Pulmonary artery endothelial cell (primary cell): ENCODE measurements around the gene PLEKHF1. TPM values are rescaled to one million over a fixed set of nuclear protein-coding genes. Genes with fewer than 3 reads are reported as not detected.

Source experiments
- DNase-seq: peaks from one replicate; pipeline ENCODE4 v3.0.0-alpha.2; 2011; ENCODE audit warnings: low read depth, low spot score
- total RNA-seq: library from RNA; depleted of rRNA; stranded (reverse); fragments of >200 nt; gene quantifications from 2 replicates; pipeline ENCODE4 v1.2.3, GENCODE V29; 2014

The PLEKHF1 gene
- total RNA-seq, 1 donor from 2014 or later = 11.3 TPM

DNA sequence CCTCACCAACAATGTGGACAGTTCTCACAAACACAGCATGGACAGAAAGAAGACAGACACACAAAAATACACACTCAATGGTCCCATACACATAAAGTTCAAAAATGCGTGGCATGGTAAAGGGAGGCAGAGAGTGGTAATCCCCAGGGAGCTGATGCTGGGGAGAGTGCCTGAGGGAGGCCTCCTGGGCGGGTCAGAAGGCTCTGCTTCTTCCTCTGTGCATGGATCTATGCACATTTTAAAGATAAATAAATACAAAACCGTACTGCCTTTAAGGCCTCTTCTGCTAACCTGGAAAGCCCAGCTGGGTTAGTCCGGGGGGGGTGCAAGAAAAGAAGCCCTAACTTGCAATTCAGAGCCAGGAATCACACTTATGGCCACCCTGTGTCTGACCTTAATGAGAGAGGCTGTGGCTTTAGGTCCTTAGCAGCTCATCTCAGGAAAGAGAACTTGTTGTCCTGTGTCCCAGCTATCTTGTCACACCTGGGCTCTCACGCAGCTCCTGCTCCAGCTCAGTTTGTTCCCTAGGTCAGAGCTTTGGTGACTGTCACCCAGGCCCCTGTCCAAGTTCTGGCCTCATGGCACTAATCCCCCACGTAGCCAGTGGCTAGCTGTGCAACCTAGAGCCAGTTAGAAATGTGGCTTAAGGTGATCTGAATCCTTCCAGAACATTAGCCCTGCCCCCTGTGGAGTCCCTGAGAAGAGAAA, 30.7 kb upstream of the PLEKHF1 start:
- no peak for DNase-seq

GRCh38 chr19:29635963-29636362, 29.3 kb upstream of the PLEKHF1 start:
- DNase-seq = no peak

GRCh38 chr19:29636553-29637360, 28.5 kb upstream of the PLEKHF1 start:
- no peak for DNase-seq

DNA sequence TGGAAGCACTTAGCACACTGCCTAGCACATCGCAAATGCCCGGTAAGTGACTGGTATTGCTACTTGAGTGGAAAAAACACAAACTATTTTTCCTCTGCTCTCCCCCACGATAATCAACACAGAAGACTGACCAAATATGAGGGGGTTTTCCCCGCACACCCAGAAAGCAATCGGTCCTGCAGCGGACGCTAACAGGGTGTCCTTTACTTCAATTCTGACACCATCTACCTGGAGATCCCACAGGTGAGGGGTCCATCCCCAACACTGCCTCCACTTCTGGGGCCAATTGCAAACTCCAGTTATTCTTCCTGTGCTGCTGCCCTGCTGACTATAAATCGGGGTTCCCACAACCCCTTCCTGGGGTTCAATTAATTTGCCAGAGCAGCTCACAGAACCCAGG, 26.2 kb upstream of the PLEKHF1 start:
- no peak for DNase-seq

DNA sequence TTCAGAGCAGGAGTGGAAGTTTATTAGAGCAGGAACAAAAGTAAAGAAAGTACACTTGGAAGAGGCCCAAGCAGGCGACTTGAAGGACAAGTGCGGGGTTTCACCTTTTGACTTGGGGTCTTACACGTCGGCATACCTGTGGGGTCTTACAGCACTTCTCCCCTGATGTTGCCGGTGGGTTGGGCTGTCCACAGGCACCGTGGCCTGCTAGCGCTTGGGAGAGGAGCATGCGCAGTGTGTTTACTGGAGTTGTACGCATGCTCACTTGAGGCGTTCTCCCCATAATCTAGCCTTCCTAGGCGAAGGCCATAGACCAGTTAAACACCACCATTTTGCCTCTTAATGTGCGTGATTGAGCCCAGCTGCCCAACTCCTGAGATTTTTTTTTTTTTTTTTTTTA, 25.0 kb upstream of the PLEKHF1 start:
- DNase-seq = no peak

DNA sequence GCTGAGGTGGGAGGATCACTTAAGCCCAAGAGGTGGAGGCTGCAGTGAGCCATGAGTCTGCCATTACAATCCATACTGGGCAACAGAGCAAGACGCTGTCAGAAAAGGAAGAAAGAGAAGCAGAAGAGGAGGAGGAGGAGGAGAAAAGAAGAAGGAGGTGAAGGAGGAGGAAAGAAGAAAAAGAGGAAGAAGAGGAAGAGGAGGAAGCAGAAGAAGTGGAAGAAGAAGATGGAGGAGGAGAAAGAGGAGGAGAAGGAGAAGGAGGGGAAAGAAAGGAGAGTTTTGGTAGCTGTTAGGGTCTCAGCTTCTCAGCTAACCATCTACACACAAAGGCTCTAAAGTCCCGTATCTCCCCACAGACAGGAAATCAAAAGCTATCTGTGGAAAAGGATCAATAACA, 23.7 kb upstream of the PLEKHF1 start:
- DNase-seq = no peak

- DNase-seq = no peak
Observed at GRCh38 chr19:29643361-29643935, 21.8 kb upstream of the PLEKHF1 start.

- no peak for DNase-seq
Observed at GRCh38 chr19:29644210-29644609, 21.1 kb upstream of the PLEKHF1 start.

- DNase-seq = no peak
Observed at GRCh38 chr19:29645491-29645867, 19.8 kb upstream of the PLEKHF1 start.

GRCh38 chr19:29645911-29646310, 19.4 kb upstream of the PLEKHF1 start:
- DNase-seq = no peak

- DNase-seq = no peak
Observed at GRCh38 chr19:29650772-29651387, 14.4 kb upstream of the PLEKHF1 start.

DNA sequence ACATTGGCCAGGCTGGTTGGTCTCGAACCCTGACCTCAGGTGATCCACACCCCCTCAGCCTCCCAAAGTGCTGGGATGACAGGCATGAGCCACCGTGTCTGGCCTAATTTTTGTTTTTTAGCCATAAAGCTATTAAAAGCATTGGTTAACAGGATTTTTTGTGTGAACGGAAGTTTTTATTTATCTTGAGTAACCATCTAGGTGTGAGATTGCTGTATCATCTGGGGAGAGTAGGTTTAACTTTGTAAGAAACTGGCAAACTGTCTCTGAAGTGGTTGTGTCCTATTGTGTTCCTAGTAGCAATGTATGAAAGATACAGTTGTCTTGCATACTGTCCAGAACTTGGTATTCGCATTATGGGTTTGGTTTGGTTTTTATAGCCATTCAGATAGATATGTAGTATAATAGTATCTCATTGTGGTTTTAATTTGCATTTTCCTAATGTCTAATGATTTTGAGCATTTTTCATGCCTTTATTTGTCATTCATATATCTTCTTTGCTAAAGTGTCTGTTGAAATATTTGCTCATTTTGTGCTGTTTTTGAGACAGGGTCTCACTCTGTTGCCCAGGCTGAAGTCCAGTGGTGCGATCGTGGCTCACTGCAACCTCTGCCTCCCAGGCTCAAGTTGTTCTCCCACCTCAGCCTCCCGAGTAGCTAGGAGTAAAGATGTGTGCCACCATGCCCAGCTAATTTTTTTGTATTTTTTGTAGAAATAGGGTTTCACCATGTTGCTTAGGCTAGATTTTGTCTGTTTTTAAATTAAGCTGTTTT, 13.5 kb upstream of the PLEKHF1 start:
- DNase-seq = no peak

- DNase-seq = no peak
Observed at GRCh38 chr19:29653398-29653797, 11.9 kb upstream of the PLEKHF1 start.

DNA sequence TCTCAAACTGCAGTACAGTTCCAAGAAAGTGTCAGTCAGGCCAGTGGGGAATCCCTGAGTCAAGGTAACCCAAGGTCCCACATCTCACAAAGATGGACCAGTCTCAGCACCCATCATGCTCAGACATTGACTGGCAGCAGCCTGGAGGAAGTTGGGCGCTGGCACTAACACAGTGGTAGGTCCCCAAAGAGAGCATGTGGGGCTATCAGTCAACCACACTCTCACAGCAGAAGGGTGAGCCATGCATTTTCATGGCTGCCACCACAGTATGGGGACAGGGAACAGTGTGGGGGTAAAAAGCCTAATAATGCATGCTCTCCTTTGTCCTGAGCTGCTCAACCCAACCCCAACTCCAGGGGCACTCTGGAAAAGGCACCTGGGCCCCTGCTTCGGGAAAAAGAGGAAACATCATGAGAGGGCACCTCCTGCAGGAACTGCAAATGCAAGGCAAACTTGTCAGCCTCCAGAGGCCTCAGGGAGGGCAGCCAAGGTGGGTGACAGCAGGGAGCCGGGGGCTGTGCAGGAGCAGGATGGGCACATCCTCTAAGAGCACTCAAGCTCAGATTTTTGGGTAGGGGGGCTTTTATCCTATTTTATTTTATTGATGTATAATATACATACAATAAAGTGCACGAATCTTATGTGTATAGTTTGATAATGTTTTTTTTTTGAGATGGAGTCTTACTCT, 9.5 kb upstream of the PLEKHF1 start:
- no peak for DNase-seq

DNA sequence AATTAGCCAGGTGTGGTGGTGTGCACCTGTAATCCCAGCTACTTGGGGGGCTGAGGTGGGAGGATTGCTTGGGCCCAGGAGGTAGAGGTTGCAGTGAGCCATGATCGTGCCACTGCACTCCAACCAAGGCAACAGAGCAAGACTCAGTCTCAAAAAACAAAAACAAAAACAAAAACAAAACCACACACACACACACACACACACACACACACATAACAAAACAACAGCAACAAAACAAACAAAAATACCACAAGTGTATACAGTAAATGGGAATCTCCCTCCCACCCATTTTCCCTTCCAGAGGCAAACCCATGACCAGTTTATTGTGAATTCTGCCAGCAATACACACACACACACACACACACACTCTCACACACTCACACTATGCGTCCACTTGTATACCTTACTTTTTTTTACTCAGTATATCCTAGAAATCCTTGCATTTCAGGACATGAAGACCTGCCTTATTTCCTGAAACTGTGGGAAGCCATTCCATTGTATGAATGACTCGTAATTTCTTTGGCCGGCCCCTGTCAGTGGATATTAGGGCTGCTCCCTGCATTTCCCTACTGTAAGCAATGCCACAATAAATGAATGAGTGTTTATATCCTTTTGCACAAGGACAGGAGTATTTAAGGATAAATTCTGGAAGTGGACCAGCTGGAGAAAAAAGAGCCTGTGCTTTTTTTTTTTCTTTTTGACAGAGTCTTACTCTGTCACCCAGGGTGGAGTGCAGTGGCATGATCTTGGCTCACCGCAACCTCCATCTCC, 6.9 kb upstream of the PLEKHF1 start:
- no peak for DNase-seq

- no peak for DNase-seq
Observed at GRCh38 chr19:29660835-29661234, 4.4 kb upstream of the PLEKHF1 start.

DNA sequence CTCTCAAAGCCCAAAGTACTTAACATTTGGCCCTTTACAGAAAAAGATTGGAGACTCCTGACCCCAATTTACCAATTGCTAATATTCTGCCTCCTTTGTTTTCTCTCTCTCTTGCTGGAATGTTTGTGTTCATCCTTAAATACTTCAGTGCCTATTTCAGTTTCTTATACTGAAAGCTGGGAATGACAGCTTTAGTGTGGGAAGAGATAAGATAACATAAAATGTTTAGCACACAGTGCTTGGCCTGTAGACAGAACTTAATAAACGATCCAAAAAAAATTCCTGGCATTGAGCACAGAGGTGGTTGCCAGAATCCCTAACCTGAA, 3.0 kb upstream of the PLEKHF1 start:
- no peak for DNase-seq

- no peak for DNase-seq
Observed at GRCh38 chr19:29662604-29663404, 2.5 kb upstream of the PLEKHF1 start.
